Hepatocyte (in vitro differentiated cells): ENCODE measurements around the gene GRID2. TPM values are rescaled to one million over a fixed set of nuclear protein-coding genes. Genes with fewer than 3 reads are reported as not detected.

Source experiments
- DNase-seq: peaks from one replicate; pipeline ENCODE4 v3.0.0-alpha.2; 2016; ENCODE audit warnings: low spot score
- H2AFZ ChIP-seq: fragments of 200-600 bp; sonication (generic); 2 replicates; pipeline ENCODE4 v1.6.0; 2016; ENCODE audit warnings: antibody characterized with exemption, mild to moderate bottlenecking
- H3K27ac ChIP-seq: fragments of 200-600 bp; sonication (generic); 2 replicates; pipeline ENCODE4 v1.5.1; 2016; ENCODE audit warnings: mild to moderate bottlenecking
- H3K27me3 ChIP-seq: fragments of 200-600 bp; sonication (generic); 2 replicates; pipeline ENCODE4 v1.6.1; 2016
- H3K36me3 ChIP-seq: fragments of 200-600 bp; sonication (generic); replicated peaks from 2 replicates; pipeline ENCODE4 v1.5.1; 2016; ENCODE audit warnings: low read depth; ENCODE audit not compliant: insufficient read depth
- H3K4me1 ChIP-seq: fragments of 200-600 bp; sonication (generic); 2 replicates; pipeline ENCODE4 v1.5.1; 2016; ENCODE audit warnings: mild to moderate bottlenecking, moderate library complexity; ENCODE audit not compliant: insufficient read depth
- H3K4me2 ChIP-seq: fragments of 200-600 bp; sonication (generic); 2 replicates; pipeline ENCODE4 v1.6.0; 2016
- H3K4me3 ChIP-seq: fragments of 200-600 bp; sonication (generic); 2 replicates; pipeline ENCODE4 v1.5.1; 2016; ENCODE audit warnings: mild to moderate bottlenecking
- H3K79me2 ChIP-seq: fragments of 200-600 bp; sonication (generic); 2 replicates; pipeline ENCODE4 v1.6.0; 2017; ENCODE audit warnings: mild to moderate bottlenecking
- H3K9me2 ChIP-seq: fragments of 200-600 bp; sonication (generic); replicated peaks from 2 replicates; pipeline ENCODE4 v1.6.0; 2017; ENCODE audit warnings: mild to moderate bottlenecking; ENCODE audit not compliant: insufficient read depth
- H3K9me3 ChIP-seq: fragments of 200-600 bp; sonication (generic); 2 replicates; pipeline ENCODE4 v1.5.1; 2016; ENCODE audit warnings: low read depth, mild to moderate bottlenecking
- H4K20me1 ChIP-seq: fragments of 200-600 bp; sonication (generic); 2 replicates; pipeline ENCODE4 v1.6.0; 2016; ENCODE audit warnings: mild to moderate bottlenecking; ENCODE audit not compliant: insufficient read depth, poor library complexity, severe bottlenecking
- CTCF ChIP-seq: fragments of 200-600 bp; sonication (generic); IDR thresholded peaks from 2 replicates; pipeline ENCODE4 v1.5.1; 2016; ENCODE audit warnings: antibody characterized with exemption, mild to moderate bottlenecking; ENCODE audit not compliant: poor library complexity
- EZH2 ChIP-seq: fragments of 200-600 bp; sonication (generic); IDR thresholded peaks from 2 replicates; pipeline ENCODE4 v1.6.1; 2016; ENCODE audit warnings: antibody characterized with exemption, mild to moderate bottlenecking, borderline replicate concordance
- EZH2phosphoT487 ChIP-seq: fragments of 200-600 bp; sonication (generic); IDR thresholded peaks from one replicate; pipeline ENCODE4 v1.6.1; 2018; ENCODE audit warnings: antibody characterized with exemption, mild to moderate bottlenecking, low read depth, moderate library complexity; ENCODE audit not compliant: unreplicated experiment, severe bottlenecking
- WGBS: methylation state at CpG from one replicate; pipeline ENCODE4 v1.1.6; 2016; ENCODE audit warnings: low lambda C conversion rate; ENCODE audit errors: missing lambda C conversion rate; 5-methylcytosine and 5-hydroxymethylcytosine counted together
- polyA plus RNA-seq: library from polyadenylated mRNA; unstranded; fragments of >200 nt; fragmentation: Nextera tagmentation; extraction: Ambion mirVana; gene quantifications from 2 replicates; pipeline ENCODE4 v1.2.1, GENCODE V29; 2016
- total RNA-seq: library from RNA; depleted of rRNA; stranded (reverse); fragments of >200 nt; gene quantifications from 2 replicates; pipeline ENCODE4 v1.2.3, GENCODE V29; 2014

GRID2 gene
- total and polyA plus RNA-seq, 2 experiments from 2014 or later: 0.53 to 3.5 TPM

GRCh38 chr4:93719552-93719951 lies 1415.8 kb downstream of the GRID2 start:
- Histone ChIP-seq H3K4me1 (no peaks in the 10 kb centered on the region), H3K79me2 (no peaks in the 10 kb centered on the region), H3K36me3 (no peaks in the 10 kb centered on the region), H4K20me1 (no peaks in the 10 kb centered on the region), H3K4me3 (no peak overlapping the region), H2AFZ (no peak overlapping the region), H3K27ac (no peak overlapping the region), H3K9me2 (no peaks in the 10 kb centered on the region), H3K27me3 (no peaks in the 10 kb centered on the region), H3K4me2 (no peak overlapping the region), H3K9me3 (no peaks in the 10 kb centered on the region)
- DNase-seq: no peak
- TF ChIP-seq CTCF (no peak), EZH2phosphoT487 (no peak)

DNA sequence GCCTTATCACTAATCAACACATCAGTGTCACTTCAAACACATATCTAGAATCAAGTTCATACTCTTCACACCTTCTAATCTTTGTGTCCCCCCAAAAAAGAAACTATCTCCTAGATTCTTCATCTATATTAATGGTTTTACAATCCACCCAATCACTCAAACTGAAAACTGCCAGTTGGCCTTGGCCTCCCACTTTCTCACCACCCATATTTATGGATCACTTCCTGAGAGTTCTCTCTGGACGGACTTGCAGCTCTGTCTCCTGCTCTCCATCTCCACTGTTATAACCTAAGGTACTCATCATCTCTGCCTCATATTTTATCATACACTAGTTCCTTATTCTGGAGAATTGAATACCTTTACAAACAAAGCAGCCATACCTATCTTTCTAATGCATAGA lies 1418.7 kb downstream of the GRID2 start:
- no peak overlapping the region for H3K27ac ChIP-seq
- no peaks in the 10 kb centered on the region for H3K9me2 ChIP-seq
- 82% methylated on average over 1 of the region's 1 CpG for whole genome bisulfite sequencing

GRCh38 chr4:93730251-93730650 lies 1426.5 kb downstream of the GRID2 start:
- Histone ChIP-seq H3K36me3 (no peaks in the 10 kb centered on the region), H3K27me3 (no peaks in the 10 kb centered on the region), H3K4me3 (no peak overlapping the region), H3K4me1 (no peaks in the 10 kb centered on the region), H3K4me2 (no peak overlapping the region), H3K27ac (no peak overlapping the region), H3K9me2 (no peaks in the 10 kb centered on the region), H3K9me3 (no peaks in the 10 kb centered on the region), H3K79me2 (no peaks in the 10 kb centered on the region), H2AFZ (no peak overlapping the region), H4K20me1 (no peaks in the 10 kb centered on the region)
- no peak for DNase-seq
- WGBS: 72% methylated on average over 1 of the region's 1 CpG
- TF ChIP-seq EZH2phosphoT487 (no peak), CTCF (no peak), EZH2 (no peak)

More for the DNA sequence above, 1418.7 kb downstream of the GRID2 start:
- Histone ChIP-seq H3K27me3 (no peaks in the 10 kb centered on the region), H3K4me1 (no peaks in the 10 kb centered on the region), H3K4me2 (no peak overlapping the region), H3K36me3 (no peaks in the 10 kb centered on the region), H2AFZ (no peak overlapping the region), H4K20me1 (no peaks in the 10 kb centered on the region), H3K9me3 (no peaks in the 10 kb centered on the region), H3K79me2 (no peaks in the 10 kb centered on the region), H3K4me3 (no peak overlapping the region)
- no peak for TF ChIP-seq EZH2
- no peak for TF ChIP-seq EZH2phosphoT487
- no peak for TF ChIP-seq CTCF
- no peak for DNase-seq

DNA sequence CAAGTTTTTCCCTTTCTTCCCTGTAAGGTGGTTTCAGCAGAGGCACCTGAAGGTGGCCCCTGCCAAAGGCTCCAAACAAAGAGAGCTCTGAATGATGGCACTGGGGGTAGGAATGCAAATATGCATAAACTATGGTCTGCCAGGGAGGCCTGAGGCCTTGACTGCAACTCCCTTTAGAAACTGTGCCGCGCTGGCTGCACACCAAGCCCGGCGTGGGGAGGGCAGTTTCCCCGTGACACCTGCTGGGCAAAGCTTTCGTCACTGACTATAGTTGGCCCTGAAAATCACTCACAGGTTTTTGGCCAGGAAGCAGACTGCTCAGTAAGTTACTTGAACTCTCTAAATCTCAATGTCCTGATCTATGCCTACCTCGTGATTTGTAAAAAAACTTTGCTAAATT lies 1427.0 kb downstream of the GRID2 start:
- H3K79me2 ChIP-seq: no peaks in the 10 kb centered on the region
- no peaks in the 10 kb centered on the region for H4K20me1 ChIP-seq
- H3K27ac ChIP-seq: no peak overlapping the region
- no peak overlapping the region for H3K4me3 ChIP-seq
- H3K9me2 ChIP-seq: no peaks in the 10 kb centered on the region
- no peak for DNase-seq
- H3K36me3 ChIP-seq: no peaks in the 10 kb centered on the region
- H3K9me3 ChIP-seq: no peaks in the 10 kb centered on the region
- H2AFZ ChIP-seq: no peak overlapping the region
- WGBS: 93% methylated on average over 7 of the region's 7 CpGs
- no peak overlapping the region for H3K4me2 ChIP-seq
- TF ChIP-seq CTCF: no peak
- TF ChIP-seq EZH2: no peak
- TF ChIP-seq EZH2phosphoT487: no peak
- no peaks in the 10 kb centered on the region for H3K27me3 ChIP-seq
- H3K4me1 ChIP-seq: no peaks in the 10 kb centered on the region
